H1 (cell line): Measurements from ENCODE around the gene SYNGR4. TPM values are rescaled to one million over a fixed set of nuclear protein-coding genes. Genes with fewer than 3 reads are reported as not detected.
A peak's percentile ranks its signal among the peaks of the same experiment; 100 is the strongest.

Experiments
- BACH1 ChIP-seq: IDR thresholded peaks from 2 replicates; pipeline ENCODE4 v1.6.1; 2012; ENCODE audit warnings: low read length, improper control_type of control experiment
- CREB1 ChIP-seq: IDR thresholded peaks from 2 replicates; pipeline ENCODE4 v1.6.1; 2012; ENCODE audit warnings: inconsistent platforms
- EGR1 ChIP-seq: IDR thresholded peaks from 2 replicates; pipeline ENCODE4 v1.6.1; 2011; ENCODE audit warnings: low read depth, low read length, borderline replicate concordance
- MAFK ChIP-seq: IDR thresholded peaks from 2 replicates; pipeline ENCODE4 v1.6.1; 2012; ENCODE audit warnings: low read depth, mild to moderate bottlenecking, improper control_type of control experiment, low read length
- PHF8 ChIP-seq: fragments of 200-600 bp; sonication (generic); conservative IDR thresholded peaks from 2 replicates; pipeline ENCODE4 v1.7.1; 2012; ENCODE audit warnings: low read depth, mild to moderate bottlenecking, inconsistent platforms, low read length, moderate library complexity
- RNF2 ChIP-seq: fragments of 200-900, 300-1000 bp; sonication (generic); IDR thresholded peaks from 2 replicates; pipeline ENCODE4 v1.7.1; 2016; ENCODE audit warnings: borderline replicate concordance, low read depth, mild to moderate bottlenecking, antibody characterized with exemption, low read length; ENCODE audit not compliant: poor library complexity, severe bottlenecking; ENCODE audit errors: missing control alignments
- SIX5 ChIP-seq: IDR thresholded peaks from 2 replicates; pipeline ENCODE4 v1.6.1; 2011; ENCODE audit warnings: mild to moderate bottlenecking, low read depth, low read length
- SP1 ChIP-seq: IDR thresholded peaks from 2 replicates; pipeline ENCODE4 v1.6.1; 2011; ENCODE audit warnings: low read depth, low read length
- SP4 ChIP-seq: IDR thresholded peaks from 2 replicates; pipeline ENCODE4 v1.6.1; 2012; ENCODE audit warnings: low read length, inconsistent platforms
- TAF7 ChIP-seq: optimal IDR thresholded peaks from 2 replicates; pipeline ENCODE3; 2011; ENCODE audit warnings: low read depth, mild to moderate bottlenecking, inconsistent platforms, low read length, moderate library complexity, borderline replicate concordance
- polyA plus RNA-seq, 7 experiments: library from polyadenylated mRNA; depleted of rRNA in 3 of 7; stranded (reverse) in 5 of 7; unstranded in 2 of 7; fragments of >200 nt in 5 of 7; fragments of 200-250 nt in 2 of 7; gene quantifications; 1 replicate in 5 of 7; 2 replicates in 1 of 7; 4 replicates in 1 of 7; pipeline versions ENCODE4 v1.2.1 to v1.2.3, GENCODE V29; 2011 to 2013; ENCODE audit warnings: missing spikeins in 2 of 7, mixed read lengths in 2 of 7
- total RNA-seq: library from RNA; stranded (reverse); fragmentation: NEBNext Ultra II Directional; extraction: Animal tissue kit (Norgen Biotek cat#: 25700); gene quantifications from 2 replicates; pipeline ENCODE4 v1.2.1, GENCODE V29; 2021
- TF ChIP-seq, protein P1 (sequence below), 3 experiments: IDR thresholded peaks; 1 replicate in 2 of 3; 2 replicates in 1 of 3; pipeline versions ENCODE4 v1.5.1 to v1.6.1; 2011; ENCODE audit warnings: low read length in 3 of 3, mild to moderate bottlenecking in 3 of 3, inconsistent platforms in 2 of 3, low read depth in 1 of 3, moderate library complexity in 1 of 3; ENCODE audit not compliant: insufficient read depth in 1 of 3; ENCODE audit errors: control extremely low read depth in 1 of 3
- TF ChIP-seq, protein P2 (sequence below): IDR thresholded peaks from 2 replicates; pipeline ENCODE4 v1.6.1; 2012; ENCODE audit warnings: low read length, inconsistent platforms

Gene SYNGR4
- total and polyA plus RNA-seq, 2 of the 8 experiments (the other 6 are each of a cell fraction or from before 2014, with no cell fraction given), result 0.41 TPM; not detected in 1

GRCh38 chr19:48391100-48392005, 27.2 kb downstream of the SYNGR4 start, which contains the start of gene KDELR1 (continued):
- TF ChIP-seq, protein P1, sequence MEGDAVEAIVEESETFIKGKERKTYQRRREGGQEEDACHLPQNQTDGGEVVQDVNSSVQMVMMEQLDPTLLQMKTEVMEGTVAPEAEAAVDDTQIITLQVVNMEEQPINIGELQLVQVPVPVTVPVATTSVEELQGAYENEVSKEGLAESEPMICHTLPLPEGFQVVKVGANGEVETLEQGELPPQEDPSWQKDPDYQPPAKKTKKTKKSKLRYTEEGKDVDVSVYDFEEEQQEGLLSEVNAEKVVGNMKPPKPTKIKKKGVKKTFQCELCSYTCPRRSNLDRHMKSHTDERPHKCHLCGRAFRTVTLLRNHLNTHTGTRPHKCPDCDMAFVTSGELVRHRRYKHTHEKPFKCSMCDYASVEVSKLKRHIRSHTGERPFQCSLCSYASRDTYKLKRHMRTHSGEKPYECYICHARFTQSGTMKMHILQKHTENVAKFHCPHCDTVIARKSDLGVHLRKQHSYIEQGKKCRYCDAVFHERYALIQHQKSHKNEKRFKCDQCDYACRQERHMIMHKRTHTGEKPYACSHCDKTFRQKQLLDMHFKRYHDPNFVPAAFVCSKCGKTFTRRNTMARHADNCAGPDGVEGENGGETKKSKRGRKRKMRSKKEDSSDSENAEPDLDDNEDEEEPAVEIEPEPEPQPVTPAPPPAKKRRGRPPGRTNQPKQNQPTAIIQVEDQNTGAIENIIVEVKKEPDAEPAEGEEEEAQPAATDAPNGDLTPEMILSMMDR (IDR thresholded peaks at IDR 0.05; ENCODE audit: control extremely low read depth in 1 of 3, insufficient read depth in 1 of 3, low read depth in 1 of 3, low read length in 3 of 3), result peak; percentile 84 to 93 (median 84)
- TF ChIP-seq EGR1 (no peak), MAFK (no peak), BACH1 (no peak), RNF2 (no peak), SP1 (peak; percentile 88), SIX5 (no peak), PHF8 (peak; percentile 3; the same call in 1 of the 2 replicates), TAF7 (peak; percentile 39), CREB1 (0 out of 2 replicates have a peak, but pooled peaks have one; percentile 34), SP4 (peak; percentile 95)
- TF ChIP-seq, protein P2, sequence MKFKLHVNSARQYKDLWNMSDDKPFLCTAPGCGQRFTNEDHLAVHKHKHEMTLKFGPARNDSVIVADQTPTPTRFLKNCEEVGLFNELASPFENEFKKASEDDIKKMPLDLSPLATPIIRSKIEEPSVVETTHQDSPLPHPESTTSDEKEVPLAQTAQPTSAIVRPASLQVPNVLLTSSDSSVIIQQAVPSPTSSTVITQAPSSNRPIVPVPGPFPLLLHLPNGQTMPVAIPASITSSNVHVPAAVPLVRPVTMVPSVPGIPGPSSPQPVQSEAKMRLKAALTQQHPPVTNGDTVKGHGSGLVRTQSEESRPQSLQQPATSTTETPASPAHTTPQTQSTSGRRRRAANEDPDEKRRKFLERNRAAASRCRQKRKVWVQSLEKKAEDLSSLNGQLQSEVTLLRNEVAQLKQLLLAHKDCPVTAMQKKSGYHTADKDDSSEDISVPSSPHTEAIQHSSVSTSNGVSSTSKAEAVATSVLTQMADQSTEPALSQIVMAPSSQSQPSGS, result no peak
